A549 (cell line): ENCODE measurements around the gene SUPT20H. TPM values are rescaled to one million over a fixed set of nuclear protein-coding genes. Genes with fewer than 3 reads are reported as not detected.

Experiments
- ATAC-seq, 2 experiments: fragments of 200-7000 bp in 1 of 2; fragments of >200 bp in 1 of 2; cut with Nextera tagmentation in 1 of 2; cut with Tn5 transposase in 1 of 2; 3 replicates each; pipeline versions ENCODE4 v1.8.0 to v1.9.1; 2018 to 2020; ENCODE audit warnings: mild to moderate bottlenecking in 1 of 2, moderate library complexity in 1 of 2
- CTCF ChIA-PET: fragments of 300-600 bp; sonication (Branson Sonifier 250); formaldehyde crosslinking; extraction: SDS; loops from one replicate; lab custom pipeline; 2021; ENCODE audit warnings: antibody characterized with exemption, inconsistent platforms; lab: Yijun Ruan, JAX
- POLR2A ChIA-PET: fragments of 350-600 bp; formaldehyde crosslinking; extraction: SDS; loops from one replicate; lab custom pipeline; 2021; ENCODE audit warnings: antibody characterized with exemption, inconsistent platforms; lab: Yijun Ruan, JAX
- DNase-seq, 2 experiments: peaks; one replicate each; pipeline versions ENCODE4 v3.0.0 to v3.0.0-alpha.2; 2011 to 2016; ENCODE audit warnings: low read depth in 1 of 2, low spot score in 1 of 2
- FAIRE-seq: peaks from 2 replicates; lab custom pipeline; 2011; peaks lifted over from hg19 to GRCh38; lab: Jason Lieb, UNC
- H3K27ac ChIP-seq, 2 experiments: fragments of >200 bp; sonication (Bioruptor Twin); formaldehyde crosslinking; 3 replicates each; pipeline ENCODE4 v1.5.1; 2016 to 2017
- H3K4me1 ChIP-seq: fragments of >200 bp; sonication (Bioruptor Twin); formaldehyde crosslinking; 3 replicates; pipeline ENCODE4 v1.6.1; 2016
- H3K4me2 ChIP-seq: fragments of >200 bp; sonication (Bioruptor Twin); formaldehyde crosslinking; 3 replicates; pipeline ENCODE4 v1.6.1; 2016
- H3K4me3 ChIP-seq: fragments of >200 bp; sonication (Bioruptor Twin); formaldehyde crosslinking; 3 replicates; pipeline ENCODE4 v1.5.1; 2016
- H3K9me3 ChIP-seq: fragments of >200 bp; sonication (Bioruptor Twin); formaldehyde crosslinking; 3 replicates; pipeline ENCODE4 v1.6.1; 2016
- CBX2 ChIP-seq: fragments of 200-600 bp; sonication (generic); IDR thresholded peaks from 2 replicates; pipeline ENCODE4 v1.6.1; 2016; ENCODE audit warnings: low read depth, mild to moderate bottlenecking, borderline replicate concordance
- CHD2 ChIP-seq: fragments of 150-350 bp; IDR thresholded peaks from 2 replicates; pipeline ENCODE4 v1.6.1; 2014; ENCODE audit warnings: low read length; ENCODE audit not compliant: partially characterized antibody
- EHF ChIP-seq: fragments of 250-450 bp; sonication (Bioruptor Pico); IDR thresholded peaks from 2 replicates; pipeline ENCODE4 v1.5.0; 2020; ENCODE audit warnings: mild to moderate bottlenecking
- EHMT2 ChIP-seq: fragments of 200-600 bp; sonication (generic); IDR thresholded peaks from 2 replicates; pipeline ENCODE4 v1.6.1; 2016; ENCODE audit warnings: antibody characterized with exemption, low read depth, mild to moderate bottlenecking, moderate library complexity
- GATA3 ChIP-seq: IDR thresholded peaks from 2 replicates; pipeline ENCODE4 v1.6.1; 2012; ENCODE audit warnings: borderline replicate concordance
- HOXB5 ChIP-seq: fragments of 250-450 bp; sonication (Bioruptor Pico); IDR thresholded peaks from 2 replicates; pipeline ENCODE4 v1.5.0; 2020; ENCODE audit warnings: mild to moderate bottlenecking, moderate library complexity
- KDM1A ChIP-seq: fragments of 200-600 bp; sonication (generic); IDR thresholded peaks from 2 replicates; pipeline ENCODE4 v1.6.1; 2016; ENCODE audit warnings: low read depth, mild to moderate bottlenecking
- KDM5A ChIP-seq: fragments of 200-600 bp; sonication (generic); IDR thresholded peaks from 2 replicates; pipeline ENCODE4 v1.6.1; 2016; ENCODE audit warnings: antibody characterized with exemption, mild to moderate bottlenecking
- MAZ ChIP-seq: fragments of 150-350 bp; IDR thresholded peaks from 2 replicates; pipeline ENCODE4 v1.6.1; 2014; ENCODE audit warnings: antibody characterized with exemption, low read depth, low read length, borderline replicate concordance
- MYC ChIP-seq: IDR thresholded peaks from 2 replicates; pipeline ENCODE4 v1.6.1; 2012; ENCODE audit warnings: mild to moderate bottlenecking, inconsistent platforms, low read length, improper control_type of control experiment, borderline replicate concordance
- PHF8 ChIP-seq: fragments of 200-600 bp; sonication (generic); IDR thresholded peaks from 2 replicates; pipeline ENCODE4 v1.6.1; 2016; ENCODE audit warnings: low read depth, mild to moderate bottlenecking, antibody characterized with exemption, moderate library complexity, borderline replicate concordance
- POLR2A ChIP-seq: IDR thresholded peaks from 2 replicates; pipeline ENCODE4 v1.6.1; 2012; ENCODE audit warnings: mild to moderate bottlenecking, low read length
- RARB ChIP-seq: fragments of 250-450 bp; sonication (Bioruptor Pico); IDR thresholded peaks from 2 replicates; pipeline ENCODE4 v1.8.0; 2021; ENCODE audit warnings: mild to moderate bottlenecking, moderate library complexity
- RFX5 ChIP-seq: fragments of 450-650 bp; IDR thresholded peaks from 2 replicates; pipeline ENCODE4 v1.7.1; 2014; ENCODE audit warnings: antibody characterized with exemption, mild to moderate bottlenecking, moderate library complexity
- RNF2 ChIP-seq: fragments of 200-600 bp; sonication (generic); IDR thresholded peaks from 2 replicates; pipeline ENCODE4 v1.6.1; 2016; ENCODE audit warnings: low read depth, mild to moderate bottlenecking, antibody characterized with exemption, moderate library complexity, borderline replicate concordance
- TP53 ChIP-seq: fragments of 250-450 bp; sonication (Bioruptor Pico); IDR thresholded peaks from 2 replicates; pipeline ENCODE4 v1.5.0; 2021; ENCODE audit warnings: mild to moderate bottlenecking, moderate library complexity
- ZNF302 ChIP-seq: fragments of 250-450 bp; sonication (Bioruptor Pico); IDR thresholded peaks from 2 replicates; pipeline ENCODE4 v1.9.0; 2021; ENCODE audit warnings: inconsistent platforms, mild to moderate bottlenecking, moderate library complexity
- WGBS: methylation state at CpG from one replicate; pipeline ENCODE4 v1.1.6; 2017; ENCODE audit errors: missing lambda C conversion rate; 5-methylcytosine and 5-hydroxymethylcytosine counted together
- polyA minus RNA-seq: library from RNA; depleted of rRNA, polyadenylated mRNA; stranded (reverse); fragments of >200 nt; gene quantifications from 2 replicates; pipeline ENCODE4 v1.2.3, GENCODE V29; 2011; rRNA and poly(A)+ RNA removed
- polyA plus RNA-seq, 4 experiments: library from polyadenylated mRNA; depleted of rRNA in 3 of 4; stranded (reverse); fragments of >200 nt; fragmentation: RNase III in 1 of 4; extraction: RNeasy Plus Mini Kit Qiagen cat#74134 plus additional on column Dnase treatment in 1 of 4; gene quantifications; 2 replicates in 3 of 4; 3 replicates in 1 of 4; pipeline ENCODE4 v1.2.3, GENCODE V29; 2011 to 2017
- TF ChIP-seq, protein P1 (sequence below): fragments of 450-650 bp; IDR thresholded peaks from 2 replicates; pipeline ENCODE4 v1.6.1; 2014; ENCODE audit warnings: antibody characterized with exemption
- TF ChIP-seq, protein P2 (sequence below): IDR thresholded peaks from 2 replicates; pipeline ENCODE4 v1.6.1; 2012
- TF ChIP-seq, protein P3 (sequence below): fragments of 250-450 bp; sonication (Bioruptor Pico); IDR thresholded peaks from 2 replicates; pipeline ENCODE4 v1.5.0; 2021; ENCODE audit warnings: mild to moderate bottlenecking, moderate library complexity, borderline replicate concordance
- TF ChIP-seq, protein P4 (sequence below): fragments of >200 bp; sonication (Bioruptor Twin); formaldehyde crosslinking; IDR thresholded peaks from 3 replicates; pipeline ENCODE4 v1.6.1; 2016

Gene SUPT20H
- polyA plus RNA-seq (2011; rRNA removed), result 50.7 and 50.9 TPM in 2 replicates
- polyA plus RNA-seq (2012; cell fraction: cytosol; rRNA removed), result 16.4 and 22.8 TPM in 2 replicates
- 13.0 and 19.6 TPM in 2 replicates for polyA plus RNA-seq (2012; cell fraction: nucleus; rRNA removed)
- polyA plus RNA-seq (2017; fragmentation: RNase III; extraction: RNeasy Plus Mini Kit Qiagen cat#74134 plus additional on column Dnase treatment), result 25.8 to 27.0 TPM (median 26.2 TPM) in 3 replicates
- polyA minus RNA-seq, result 29.2 and 35.4 TPM in 2 replicates

DNA sequence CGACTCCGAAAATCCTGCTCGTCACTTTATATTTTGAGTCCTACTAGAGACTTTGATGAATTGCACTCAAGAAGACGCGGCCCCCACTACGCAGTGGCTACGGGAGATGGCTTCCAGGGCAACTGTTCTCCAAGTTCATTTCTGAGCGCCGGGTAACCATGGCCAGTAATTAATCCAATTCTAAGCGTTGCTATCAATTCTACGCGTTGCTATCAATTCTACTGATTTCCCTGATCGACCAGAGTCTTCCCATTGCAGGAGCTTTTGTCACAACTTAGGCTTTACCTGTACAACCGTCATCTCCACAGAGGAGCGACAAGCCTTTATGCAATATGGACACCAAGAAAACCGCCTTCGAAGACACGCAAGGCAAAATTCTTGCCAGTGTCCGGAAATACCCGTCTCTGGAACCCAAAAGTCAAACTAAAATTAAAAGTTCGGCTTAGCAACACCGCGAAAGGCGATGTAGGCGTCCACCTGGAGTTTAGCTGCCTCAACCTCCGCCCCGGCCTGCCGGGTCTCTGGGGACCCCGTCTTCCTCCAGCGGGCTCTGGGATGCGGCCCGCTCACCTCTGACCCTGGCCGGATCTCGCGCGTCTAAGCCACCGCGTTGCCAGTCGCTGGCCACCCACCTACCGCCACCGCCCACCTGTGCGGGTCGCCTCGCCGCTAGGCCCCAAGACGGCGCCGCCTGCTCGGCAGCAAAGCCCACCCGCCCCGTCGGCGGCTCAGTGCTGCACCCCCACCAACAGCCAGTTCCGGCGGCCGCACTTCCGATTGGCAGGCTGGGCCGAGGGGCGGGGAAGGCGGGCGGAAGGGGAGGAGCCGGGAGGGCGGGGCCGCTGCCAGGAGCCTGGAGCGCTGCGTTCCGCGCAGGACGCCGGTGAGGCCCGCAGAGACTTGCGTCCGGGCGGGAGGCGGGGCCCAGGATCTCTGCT is at the start of gene SUPT20H:
Gene SUPT20H (minus strand): TSS at position 779 of the 938 bp plus-strand sequence. CDS start 8,198 bp downstream, outside the sequence.
- Histone ChIP-seq H3K4me2 (peak within 1 kb of the TSS; percentile 92), H3K9me3 (no peaks in the 10 kb centered on the region), H3K4me3 (peak within 1 kb of the TSS; percentile 86), H3K4me1 (peaks cover 7% of the 10 kb centered on the region; the same call in 2 of the 3 replicates), H3K27ac (peak within 1 kb of the TSS; percentile 91 to 98)
- TF ChIP-seq RFX5 (no peak), PHF8 (peak; percentile 87), CHD2 (no peak), GATA3 (no peak), KDM5A (no peak), KDM1A (no peak), RARB (CRISPR knock-in tag) (no peak), MYC (no peak), POLR2A (peak; percentile 66), EHMT2 (no peak), HOXB5 (CRISPR knock-in tag) (no peak), EHF (no peak), MAZ (no peak), TP53 (CRISPR knock-in tag) (no peak), RNF2 (no peak), CBX2 (no peak), ZNF302 (CRISPR knock-in tag) (no peak)
- TF ChIP-seq, protein P1, sequence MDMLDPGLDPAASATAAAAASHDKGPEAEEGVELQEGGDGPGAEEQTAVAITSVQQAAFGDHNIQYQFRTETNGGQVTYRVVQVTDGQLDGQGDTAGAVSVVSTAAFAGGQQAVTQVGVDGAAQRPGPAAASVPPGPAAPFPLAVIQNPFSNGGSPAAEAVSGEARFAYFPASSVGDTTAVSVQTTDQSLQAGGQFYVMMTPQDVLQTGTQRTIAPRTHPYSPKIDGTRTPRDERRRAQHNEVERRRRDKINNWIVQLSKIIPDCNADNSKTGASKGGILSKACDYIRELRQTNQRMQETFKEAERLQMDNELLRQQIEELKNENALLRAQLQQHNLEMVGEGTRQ, result no peak
- TF ChIP-seq, protein P2, sequence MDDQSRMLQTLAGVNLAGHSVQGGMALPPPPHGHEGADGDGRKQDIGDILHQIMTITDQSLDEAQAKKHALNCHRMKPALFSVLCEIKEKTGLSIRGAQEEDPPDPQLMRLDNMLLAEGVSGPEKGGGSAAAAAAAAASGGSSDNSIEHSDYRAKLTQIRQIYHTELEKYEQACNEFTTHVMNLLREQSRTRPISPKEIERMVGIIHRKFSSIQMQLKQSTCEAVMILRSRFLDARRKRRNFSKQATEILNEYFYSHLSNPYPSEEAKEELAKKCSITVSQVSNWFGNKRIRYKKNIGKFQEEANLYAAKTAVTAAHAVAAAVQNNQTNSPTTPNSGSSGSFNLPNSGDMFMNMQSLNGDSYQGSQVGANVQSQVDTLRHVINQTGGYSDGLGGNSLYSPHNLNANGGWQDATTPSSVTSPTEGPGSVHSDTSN, result 0 out of 2 replicates have a peak, but pooled peaks have one; percentile 42
- TF ChIP-seq, protein P3, sequence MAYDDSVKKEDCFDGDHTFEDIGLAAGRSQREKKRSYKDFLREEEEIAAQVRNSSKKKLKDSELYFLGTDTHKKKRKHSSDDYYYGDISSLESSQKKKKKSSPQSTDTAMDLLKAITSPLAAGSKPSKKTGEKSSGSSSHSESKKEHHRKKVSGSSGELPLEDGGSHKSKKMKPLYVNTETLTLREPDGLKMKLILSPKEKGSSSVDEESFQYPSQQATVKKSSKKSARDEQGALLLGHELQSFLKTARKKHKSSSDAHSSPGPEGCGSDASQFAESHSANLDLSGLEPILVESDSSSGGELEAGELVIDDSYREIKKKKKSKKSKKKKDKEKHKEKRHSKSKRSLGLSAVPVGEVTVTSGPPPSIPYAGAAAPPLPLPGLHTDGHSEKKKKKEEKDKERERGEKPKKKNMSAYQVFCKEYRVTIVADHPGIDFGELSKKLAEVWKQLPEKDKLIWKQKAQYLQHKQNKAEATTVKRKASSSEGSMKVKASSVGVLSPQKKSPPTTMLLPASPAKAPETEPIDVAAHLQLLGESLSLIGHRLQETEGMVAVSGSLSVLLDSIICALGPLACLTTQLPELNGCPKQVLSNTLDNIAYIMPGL (CRISPR knock-in tag), result no peak
- TF ChIP-seq, protein P4, sequence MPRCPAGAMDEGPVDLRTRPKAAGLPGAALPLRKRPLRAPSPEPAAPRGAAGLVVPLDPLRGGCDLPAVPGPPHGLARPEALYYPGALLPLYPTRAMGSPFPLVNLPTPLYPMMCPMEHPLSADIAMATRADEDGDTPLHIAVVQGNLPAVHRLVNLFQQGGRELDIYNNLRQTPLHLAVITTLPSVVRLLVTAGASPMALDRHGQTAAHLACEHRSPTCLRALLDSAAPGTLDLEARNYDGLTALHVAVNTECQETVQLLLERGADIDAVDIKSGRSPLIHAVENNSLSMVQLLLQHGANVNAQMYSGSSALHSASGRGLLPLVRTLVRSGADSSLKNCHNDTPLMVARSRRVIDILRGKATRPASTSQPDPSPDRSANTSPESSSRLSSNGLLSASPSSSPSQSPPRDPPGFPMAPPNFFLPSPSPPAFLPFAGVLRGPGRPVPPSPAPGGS, result peak; percentile 46; the same call in 1 of the 3 replicates
- POLR2A ChIA-PET, result no interaction called here
- under 1% methylated on average over 26 of the region's 75 CpGs for WGBS
- CTCF ChIA-PET, result interaction anchor here (1.3 kb wide), 1 partner anchor 11 kb away, joined by 3 read pairs; no protein-coding TSS in a partner anchor
- ATAC-seq, result peak; percentile 99
- no peak for FAIRE-seq
- peak; percentile 48 to 87 for DNase-seq
